Activated naive CD4-positive, alpha-beta T cell treated with anti-CD3 and anti-CD28 coated beads, Interleukin-2, amount 50 U/mL, for 72 hours (primary cell): Measurements from ENCODE around the gene KRT4. TPM values are rescaled to one million over a fixed set of nuclear protein-coding genes. Genes with fewer than 3 reads are reported as not detected.

Experiments used
- ATAC-seq, 2 donors: fragments of 150-1000 bp; cut with Tn5 transposase; 2 replicates each; pipeline ENCODE4 v1.10.0; 2021; ENCODE audit warnings: mild to moderate bottlenecking in 2 of 2, moderate library complexity in 2 of 2
- DNase-seq, 2 donors: peaks; one replicate each; pipeline ENCODE4 v3.0.0; 2021 to 2022; ENCODE audit warnings: low spot score in 2 of 2
- H3K27ac Mint-ChIP-seq, 2 donors: one replicate each; pipeline ENCODE4 v1.8.0; 2022; ENCODE audit warnings: mild to moderate bottlenecking in 2 of 2, mixed read lengths in 2 of 2
- H3K36me3 Mint-ChIP-seq, 2 donors: one replicate each; pipeline ENCODE4 v1.8.0; 2022; ENCODE audit warnings: mixed read lengths in 2 of 2
- H3K9me3 Mint-ChIP-seq, 2 donors: one replicate each; pipeline ENCODE4 v1.8.0; 2022; ENCODE audit warnings: mixed read lengths in 2 of 2
- total RNA-seq, 2 donors: library from RNA; stranded (reverse); gene quantifications; one replicate each; pipeline ENCODE4 v1.2.3, GENCODE V29; 2022

Gene KRT4
- total RNA-seq, 2 donors from 2014 or later, result not detected

- Mint-ChIP-seq H3K36me3 (no peaks in the 10 kb centered on the region), H3K27ac (no peak overlapping the region), H3K9me3 (no peaks in the 10 kb centered on the region)
- ATAC-seq (peak in 1 of 2 donors; percentile 23), DNase-seq (no peak)
Observed at GRCh38 chr12:52791271-52792184, 22.4 kb downstream of the KRT4 start.

GRCh38 chr12:52790427-52791270 lies 23.3 kb downstream of the KRT4 start:
- DNase-seq (no peak), ATAC-seq (no peak)
- Mint-ChIP-seq H3K36me3 (no peaks in the 10 kb centered on the region), H3K9me3 (no peaks in the 10 kb centered on the region), H3K27ac (no peak overlapping the region)

GRCh38 chr12:52789637-52790426 lies 24.1 kb downstream of the KRT4 start:
- no peak for DNase-seq
- Mint-ChIP-seq H3K9me3 (no peaks in the 10 kb centered on the region), H3K36me3 (no peaks in the 10 kb centered on the region)

GRCh38 chr12:52788876-52789636 lies 24.9 kb downstream of the KRT4 start:
- no peak overlapping the region for H3K27ac Mint-ChIP-seq

More at GRCh38 chr12:52789637-52790426, 24.1 kb downstream of the KRT4 start:
- no peak overlapping the region for H3K27ac Mint-ChIP-seq
- no peak for ATAC-seq

GRCh38 chr12:52788192-52788875 lies 25.6 kb downstream of the KRT4 start:
- ATAC-seq (no peak), DNase-seq (no peak)
- Mint-ChIP-seq H3K36me3 (no peaks in the 10 kb centered on the region), H3K9me3 (no peaks in the 10 kb centered on the region), H3K27ac (no peak overlapping the region)

More at GRCh38 chr12:52788876-52789636, 24.9 kb downstream of the KRT4 start:
- no peak for DNase-seq
- Mint-ChIP-seq H3K9me3 (no peaks in the 10 kb centered on the region), H3K36me3 (no peaks in the 10 kb centered on the region)
- ATAC-seq, result no peak

GRCh38 chr12:52787324-52788191 lies 26.4 kb downstream of the KRT4 start:
- Mint-ChIP-seq H3K9me3 (no peaks in the 10 kb centered on the region), H3K36me3 (no peaks in the 10 kb centered on the region), H3K27ac (no peak overlapping the region)
- DNase-seq (no peak), ATAC-seq (no peak)

- DNase-seq, result no peak
- ATAC-seq, result no peak
- Mint-ChIP-seq H3K9me3 (no peaks in the 10 kb centered on the region), H3K27ac (no peak overlapping the region), H3K36me3 (no peaks in the 10 kb centered on the region)
Observed at GRCh38 chr12:52784909-52785308, 29.0 kb downstream of the KRT4 start.

- DNase-seq (no peak), ATAC-seq (no peak)
- Mint-ChIP-seq H3K27ac (no peak overlapping the region), H3K36me3 (no peaks in the 10 kb centered on the region), H3K9me3 (no peaks in the 10 kb centered on the region)
Observed at GRCh38 chr12:52783563-52784316, 30.2 kb downstream of the KRT4 start.

GRCh38 chr12:52782502-52782901 lies 31.4 kb downstream of the KRT4 start:
- Mint-ChIP-seq H3K9me3 (no peaks in the 10 kb centered on the region), H3K36me3 (no peaks in the 10 kb centered on the region), H3K27ac (no peak overlapping the region)
- DNase-seq (no peak), ATAC-seq (no peak)

GRCh38 chr12:52781399-52782082 lies 32.4 kb downstream of the KRT4 start:
- no peak for DNase-seq
- ATAC-seq, result no peak
- H3K36me3 Mint-ChIP-seq, result no peaks in the 10 kb centered on the region
- no peaks in the 10 kb centered on the region for H3K9me3 Mint-ChIP-seq
- H3K27ac Mint-ChIP-seq, result no peak overlapping the region

- DNase-seq (no peak), ATAC-seq (no peak)
- Mint-ChIP-seq H3K27ac (no peak overlapping the region), H3K36me3 (no peaks in the 10 kb centered on the region), H3K9me3 (no peaks in the 10 kb centered on the region)
Observed at GRCh38 chr12:52779914-52780313, 34.0 kb downstream of the KRT4 start.

GRCh38 chr12:52778833-52779232 lies 35.1 kb downstream of the KRT4 start:
- ATAC-seq (no peak), DNase-seq (no peak)
- no peak overlapping the region for H3K27ac Mint-ChIP-seq
- H3K36me3 Mint-ChIP-seq, result no peaks in the 10 kb centered on the region
- H3K9me3 Mint-ChIP-seq, result no peaks in the 10 kb centered on the region

- no peaks in the 10 kb centered on the region for H3K9me3 Mint-ChIP-seq
- DNase-seq, result no peak
- no peak overlapping the region for H3K27ac Mint-ChIP-seq
- no peak for ATAC-seq
- no peaks in the 10 kb centered on the region for H3K36me3 Mint-ChIP-seq
Observed at GRCh38 chr12:52777566-52777965, 36.4 kb downstream of the KRT4 start.
